GM19193 (cell line): ENCODE measurements around the gene IQCH.
A peak's percentile ranks its signal among the peaks of the same experiment; 100 is the strongest.

ENCODE experiments used
- POLR2A ChIP-seq: IDR thresholded peaks from 4 replicates; pipeline ENCODE4 v1.6.1; 2011; ENCODE audit not compliant: insufficient read depth, insufficient read length; ENCODE audit errors: extremely low read depth

IQCH gene

DNA sequence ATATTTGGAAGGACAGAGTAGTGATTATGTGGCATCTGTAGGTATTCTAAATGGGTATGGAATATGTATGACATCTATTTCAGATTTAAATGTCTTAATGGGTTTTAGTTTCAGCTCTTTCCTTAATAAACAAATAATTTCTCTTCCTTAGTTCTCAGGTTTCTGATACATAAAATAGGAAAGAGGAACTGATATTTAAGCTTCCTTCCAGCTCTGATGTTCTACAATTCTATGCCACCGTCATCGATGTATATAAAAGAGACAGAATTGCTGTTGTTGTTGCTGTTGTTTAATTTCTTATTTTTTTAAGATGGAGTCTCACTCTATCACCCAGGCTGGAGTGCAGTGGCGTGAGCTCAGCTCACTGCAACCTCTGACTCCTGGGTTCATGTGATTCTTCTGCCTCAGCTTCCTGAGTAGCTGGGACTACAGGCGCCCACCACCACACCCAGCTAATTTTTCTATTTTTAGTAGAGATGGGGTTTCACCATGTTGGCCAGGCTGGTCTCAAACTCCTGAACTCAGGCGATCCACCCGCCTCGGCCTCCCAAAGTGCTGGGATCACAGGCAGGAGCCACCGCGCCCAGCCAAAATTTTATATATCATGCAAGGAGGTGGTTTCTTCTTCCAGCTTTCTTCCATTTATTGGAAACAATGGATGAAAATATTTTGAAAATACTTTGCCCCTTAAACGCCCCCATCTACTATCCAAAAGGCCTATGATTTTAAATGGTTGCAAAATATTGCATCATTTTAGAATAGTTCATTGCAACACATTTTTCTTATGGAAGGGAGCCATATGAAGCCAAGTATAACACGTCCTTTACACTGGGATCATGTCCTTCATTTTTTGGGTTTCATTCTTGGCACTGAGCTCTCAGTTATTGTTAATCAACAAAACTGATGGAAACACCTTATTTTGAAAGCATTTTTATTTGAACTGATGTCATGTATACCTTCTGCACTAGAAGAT is 252.5 kb downstream of the IQCH start:
- TF ChIP-seq POLR2A = no peak

DNA sequence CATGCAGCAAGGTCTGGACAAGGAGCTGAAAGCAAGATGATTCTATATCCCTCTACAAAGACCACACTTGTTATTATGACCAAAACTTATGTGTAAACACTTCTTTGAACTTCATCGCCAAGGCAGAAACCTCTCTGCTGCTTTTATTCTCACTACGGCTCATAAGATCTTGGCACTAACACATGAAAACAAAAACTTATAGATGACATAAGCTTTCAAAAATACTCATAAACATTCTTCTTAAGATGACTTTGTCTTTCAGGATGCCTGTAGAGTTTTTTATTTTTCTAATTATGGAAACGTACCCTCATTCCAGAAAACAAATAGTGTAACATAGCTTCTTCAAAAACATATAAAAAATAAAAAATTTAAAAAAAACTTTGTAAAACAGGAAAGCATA is 253.8 kb downstream of the IQCH start:
- no peak for TF ChIP-seq POLR2A

DNA sequence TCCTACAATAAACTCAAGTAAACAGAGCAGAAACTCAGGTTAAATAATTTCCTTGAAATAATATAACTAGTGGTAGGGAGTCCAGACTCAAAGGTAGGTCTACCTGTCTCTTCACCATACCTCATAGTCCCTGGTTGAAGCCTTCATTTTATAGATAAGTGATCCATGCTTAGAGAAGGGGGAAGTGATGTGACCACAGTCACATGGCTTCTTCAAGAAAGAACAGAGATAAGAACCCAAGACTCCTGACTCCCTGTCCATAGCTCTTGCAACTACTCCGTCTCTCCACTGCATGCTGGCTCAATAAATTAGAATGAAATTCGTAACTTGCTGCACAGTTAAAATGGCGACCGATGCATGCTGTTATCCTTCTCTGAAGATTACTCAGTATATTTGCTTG is 255.3 kb downstream of the IQCH start:
- no peak for TF ChIP-seq POLR2A

DNA sequence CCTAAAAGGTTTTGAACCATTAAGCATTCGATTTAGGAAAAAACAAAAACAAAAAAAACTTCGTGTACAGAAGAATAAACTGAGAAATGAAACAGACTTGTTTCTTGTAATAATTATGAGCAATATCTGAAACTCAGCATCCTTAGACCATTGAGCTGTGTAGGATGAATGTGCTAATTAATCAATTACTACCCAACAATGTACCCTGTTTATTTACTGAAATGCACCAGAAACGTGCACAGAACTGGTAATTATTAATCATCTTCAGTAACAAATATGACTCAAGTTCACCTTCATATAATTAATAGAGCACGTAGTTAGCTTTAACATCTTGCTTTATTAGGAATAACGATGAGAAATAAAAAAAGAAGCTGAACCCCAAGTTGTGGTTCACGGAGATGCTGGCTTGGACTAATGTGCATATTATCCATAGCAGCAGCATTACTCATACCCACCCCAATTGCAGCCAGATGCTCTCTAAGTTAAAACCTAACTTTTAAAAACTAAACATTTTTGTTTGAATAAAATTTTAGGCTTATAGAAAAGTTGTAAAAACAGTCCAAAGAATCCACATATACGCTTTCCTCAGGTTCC is 256.1 kb downstream of the IQCH start:
- no peak for TF ChIP-seq POLR2A

DNA sequence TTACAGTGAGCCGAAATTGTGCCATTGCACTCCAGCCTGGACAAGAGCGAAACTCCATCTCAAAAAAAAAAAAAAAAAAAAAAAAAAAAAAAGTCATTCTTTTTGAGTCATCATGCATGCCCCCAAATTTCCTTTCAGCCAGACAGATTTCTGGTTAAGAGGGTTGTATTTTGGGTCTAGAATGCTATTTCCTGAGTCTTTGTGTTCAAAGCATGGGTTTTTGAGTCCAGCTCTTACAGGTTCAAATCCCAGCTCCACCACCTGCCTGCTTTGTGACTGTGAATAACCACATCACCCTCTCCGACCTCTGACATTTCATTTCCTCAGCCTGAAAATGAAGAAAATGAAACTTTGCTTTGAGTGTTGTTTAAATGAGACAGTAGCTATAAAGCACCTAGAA is 257.0 kb downstream of the IQCH start:
- TF ChIP-seq POLR2A = no peak

DNA sequence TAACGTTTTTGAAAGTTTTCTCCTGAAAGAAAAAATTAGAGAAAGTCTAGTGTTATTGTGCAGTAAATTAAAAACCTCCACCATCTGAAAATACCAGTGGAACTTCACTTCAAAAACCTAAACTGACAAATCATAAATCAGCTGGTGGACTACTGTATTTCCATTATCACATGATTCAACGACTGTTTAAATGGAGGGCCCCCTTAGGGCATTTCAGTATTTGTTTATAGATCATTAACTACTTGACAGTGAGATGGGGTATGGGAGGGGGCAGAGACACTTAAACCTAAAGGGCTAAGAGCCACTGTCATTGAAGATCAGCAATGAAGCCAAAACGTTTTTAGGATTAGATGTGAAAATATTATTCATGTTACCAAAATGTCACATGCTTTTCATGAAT is 257.6 kb downstream of the IQCH start:
- TF ChIP-seq POLR2A = no peak

DNA sequence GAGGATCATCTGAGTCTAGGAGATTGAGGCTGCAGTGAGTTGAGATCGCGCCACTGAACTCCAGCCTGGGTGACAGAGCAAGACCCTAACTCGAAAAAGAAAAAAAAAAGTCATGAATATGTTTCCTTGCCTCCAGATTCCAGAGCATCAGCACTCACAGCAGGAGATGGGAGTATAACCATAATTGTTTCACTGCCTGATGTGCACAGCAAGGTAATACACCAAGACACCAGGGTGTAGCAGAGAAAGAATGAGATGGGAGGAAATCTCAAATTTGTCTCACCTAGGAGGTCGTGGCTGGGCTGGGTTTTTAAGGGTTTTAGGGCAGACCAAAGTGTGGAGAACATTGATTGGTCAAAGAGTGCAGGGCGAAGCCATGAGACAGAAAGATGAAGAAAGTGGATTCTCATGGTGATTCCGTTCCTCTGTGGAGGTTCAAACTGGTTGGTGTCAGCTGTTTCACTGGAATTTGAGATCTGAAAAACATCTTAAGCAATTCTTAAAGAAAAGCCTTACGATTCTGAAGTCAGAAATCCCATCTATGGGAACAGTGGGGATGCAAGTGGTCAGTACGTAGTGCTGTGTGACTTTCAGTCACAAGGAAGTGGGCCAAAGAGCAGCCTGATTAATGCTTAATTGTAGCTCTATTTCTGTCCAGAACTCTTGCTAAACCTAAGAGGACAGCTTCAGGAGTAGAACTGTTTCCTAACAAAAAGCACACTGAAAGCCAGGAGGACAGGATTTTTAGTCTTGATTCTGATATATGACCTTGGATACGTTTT is 258.5 kb downstream of the IQCH start:
- TF ChIP-seq POLR2A = no peak

DNA sequence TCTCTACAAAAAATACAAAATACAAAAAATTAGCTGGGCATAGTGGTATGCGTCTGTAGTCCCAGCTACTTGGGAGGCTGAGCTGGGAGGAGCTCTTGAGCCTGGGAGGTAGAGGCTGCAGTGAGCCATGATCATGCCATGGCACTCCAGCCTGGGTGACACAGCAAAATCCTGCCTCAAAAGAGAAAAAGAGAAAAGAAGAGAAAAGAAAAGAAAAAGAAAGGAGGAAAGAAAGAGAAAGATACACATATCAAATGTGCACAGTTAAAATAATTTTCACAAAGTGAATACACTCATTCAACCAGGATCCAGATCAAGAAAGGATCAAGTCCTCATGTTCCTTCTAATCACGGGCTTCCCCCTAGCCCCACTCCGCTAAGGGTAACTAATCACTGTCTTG is 260.5 kb downstream of the IQCH start:
- no peak for TF ChIP-seq POLR2A

DNA sequence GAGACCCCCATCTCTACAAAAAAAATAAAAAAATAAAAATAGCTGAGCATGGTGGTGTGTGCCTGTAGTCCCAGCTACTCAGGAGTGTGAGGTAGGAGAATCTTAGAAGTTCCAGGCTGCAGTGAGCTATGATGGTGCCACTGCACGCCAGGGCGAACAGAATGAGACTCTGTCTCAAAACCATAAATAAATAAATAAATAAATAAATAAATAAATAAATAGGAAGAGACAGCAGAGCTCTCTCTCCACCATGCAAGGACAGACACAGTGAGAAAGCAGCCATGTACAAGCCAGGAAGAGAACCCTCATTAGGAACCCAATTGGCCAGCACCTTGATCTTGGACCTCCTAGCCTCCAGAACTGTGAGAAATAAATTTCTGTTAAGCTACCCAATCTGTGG is 261.0 kb downstream of the IQCH start:
- no peak for TF ChIP-seq POLR2A

DNA sequence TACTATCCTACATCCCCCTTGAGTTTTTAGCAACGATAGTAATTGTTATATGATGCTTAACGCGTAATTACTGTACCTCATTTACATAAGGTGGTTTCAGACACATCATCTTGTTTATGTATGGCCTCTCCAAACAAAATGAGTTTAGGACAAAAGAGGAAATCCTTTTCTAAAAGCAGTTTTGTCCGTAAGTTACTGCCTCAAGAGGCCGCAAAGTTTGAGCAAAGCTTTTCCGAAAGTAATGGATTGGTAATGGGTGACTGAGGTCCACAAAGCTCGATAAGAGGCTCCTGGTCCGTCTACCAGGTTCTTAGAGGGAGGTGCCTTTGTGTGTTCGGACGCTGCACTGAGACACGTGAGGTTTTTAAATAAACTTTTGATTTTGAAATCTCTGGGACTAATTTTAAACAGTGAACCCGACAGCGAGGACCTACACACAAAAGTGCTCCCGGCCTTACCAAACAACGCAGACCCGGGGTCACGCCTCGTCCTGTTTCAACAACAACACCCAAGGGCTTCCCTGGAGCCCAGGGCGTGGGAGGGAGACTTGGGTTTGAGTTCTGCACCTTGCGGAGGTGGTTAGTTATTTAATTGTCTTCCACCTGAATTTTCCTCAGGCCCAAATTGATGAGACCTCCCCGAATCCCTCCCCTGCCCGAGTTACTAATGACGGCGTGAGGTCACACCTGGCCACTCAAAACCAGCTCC is 265.9 kb downstream of the IQCH start:
- TF ChIP-seq POLR2A = no peak

DNA sequence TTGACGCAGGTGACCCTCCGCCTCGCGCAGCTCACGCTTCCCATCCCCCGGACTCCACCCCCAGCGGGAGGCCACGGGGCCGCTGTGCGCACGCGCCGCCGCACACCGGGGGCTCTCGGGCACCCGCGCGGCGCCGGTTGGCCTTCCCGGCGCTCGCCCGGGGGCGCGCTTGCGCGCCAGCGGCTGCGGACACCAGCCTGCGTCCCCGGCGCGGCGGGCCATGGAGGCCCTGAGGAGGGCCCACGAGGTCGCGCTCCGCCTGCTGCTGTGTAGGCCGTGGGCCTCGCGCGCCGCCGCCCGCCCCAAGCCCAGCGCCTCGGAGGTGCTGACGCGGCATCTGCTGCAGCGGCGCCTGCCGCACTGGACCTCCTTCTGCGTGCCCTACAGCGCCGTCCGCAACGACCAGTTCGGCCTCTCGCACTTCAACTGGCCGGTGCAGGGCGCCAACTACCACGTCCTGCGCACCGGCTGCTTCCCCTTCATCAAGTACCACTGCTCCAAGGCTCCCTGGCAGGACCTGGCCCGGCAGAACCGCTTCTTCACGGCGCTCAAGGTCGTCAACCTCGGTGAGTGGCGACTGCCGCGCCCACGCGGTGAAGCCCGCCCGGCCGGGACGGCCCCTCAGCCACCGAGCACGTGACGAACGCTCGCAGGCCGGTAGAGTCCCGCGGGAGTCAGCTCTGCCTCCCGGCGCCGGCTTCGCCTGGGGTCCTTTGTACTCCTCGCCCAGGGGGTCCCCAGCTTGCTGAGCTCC is 266.6 kb downstream of the IQCH start, which contains the start of gene C15orf61:
Gene C15orf61, plus strand, starts transcription at position 103 of the 754 bp plus-strand sequence. Its CDS starts 118 bp downstream, at position 221.
- TF ChIP-seq POLR2A = peak; percentile 72

DNA sequence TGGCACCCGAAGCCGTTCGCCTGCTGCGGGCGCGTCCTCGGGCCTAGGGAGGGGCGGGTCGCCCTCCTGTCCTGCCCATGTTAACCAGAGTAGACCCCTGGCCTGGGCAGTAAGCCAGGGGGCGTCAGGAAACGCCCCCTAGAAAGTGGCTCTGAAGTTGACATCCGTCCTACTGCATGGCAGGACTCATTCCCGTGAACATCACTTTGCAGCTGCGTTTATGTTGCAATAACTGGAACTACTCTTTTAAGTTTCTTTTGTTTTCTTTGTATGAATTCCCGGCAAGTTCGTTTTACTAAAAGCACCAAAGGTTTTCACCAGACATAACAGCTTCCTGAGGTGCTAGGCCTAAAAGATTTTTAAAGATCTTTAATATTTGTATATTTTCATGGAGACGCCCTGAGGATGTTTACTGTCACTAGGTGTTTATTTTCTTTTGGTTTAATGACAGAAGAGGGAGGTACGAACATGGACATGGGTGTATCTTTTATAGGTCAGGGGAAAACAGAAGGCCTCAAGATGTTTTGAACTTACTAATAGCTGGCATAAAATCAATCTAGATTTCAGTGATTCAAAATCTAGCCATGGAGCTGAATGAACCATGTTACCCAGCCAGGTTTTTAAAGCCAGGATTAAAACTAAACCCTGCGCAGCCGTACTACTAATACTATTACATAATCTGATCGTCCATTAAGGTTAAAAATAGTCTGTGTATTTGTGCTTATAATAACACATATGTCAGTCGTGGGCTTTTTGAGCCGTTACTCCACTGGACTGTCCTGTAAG is 267.4 kb downstream of the IQCH start:
- no peak for TF ChIP-seq POLR2A

DNA sequence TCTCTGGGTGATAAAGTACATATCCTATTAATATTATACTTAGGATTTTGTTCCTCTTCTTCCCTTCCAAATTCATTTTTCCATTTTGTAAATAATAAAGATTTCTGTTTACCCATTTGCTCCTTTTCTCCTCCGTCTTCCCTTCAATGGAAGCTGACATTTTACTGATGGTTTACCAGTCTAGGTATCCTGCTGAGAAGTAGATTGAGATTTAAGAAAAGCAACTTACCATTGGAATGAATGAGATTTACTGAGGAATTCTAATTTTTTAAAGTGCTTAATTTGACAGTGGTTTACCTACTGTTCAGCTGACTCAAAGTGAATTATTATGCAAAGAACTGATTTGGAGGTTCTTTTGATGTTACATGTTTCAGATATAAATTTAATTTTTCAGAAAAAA is 268.7 kb downstream of the IQCH start:
- no peak for TF ChIP-seq POLR2A
